Epithelial cell of esophagus (primary cell): ENCODE measurements around the gene METTL21C.

Source experiments
- DNase-seq: peaks from one replicate; pipeline ENCODE4 v3.0.0; 2010; ENCODE audit warnings: low read depth
- H3K4me3 ChIP-seq: 2 replicates; pipeline ENCODE4 v1.5.1; 2011; ENCODE audit warnings: mild to moderate bottlenecking, low read length, control low read depth
- TF ChIP-seq, protein P1 (sequence below): IDR thresholded peaks from 2 replicates; pipeline ENCODE4 v1.5.1; 2011; ENCODE audit warnings: low read depth, mild to moderate bottlenecking, low read length, control low read depth, inconsistent platforms; ENCODE audit not compliant: insufficient read depth; ENCODE audit errors: missing control alignments

METTL21C gene

DNA sequence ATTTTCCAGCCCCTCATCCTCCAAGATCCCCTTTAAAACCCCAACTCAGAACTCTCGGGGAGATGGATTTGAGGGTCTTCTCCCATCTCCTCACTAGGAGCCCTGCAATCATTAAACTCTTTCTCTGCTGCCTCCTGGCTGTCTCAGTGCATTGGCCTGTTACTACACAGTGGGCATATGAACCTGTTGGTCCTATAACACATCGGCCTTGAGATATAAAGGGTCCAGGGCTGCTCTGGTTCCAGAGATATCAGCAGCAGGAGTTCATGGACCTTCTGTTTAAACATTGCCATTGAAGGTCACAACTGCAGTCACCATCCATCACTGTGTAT lies 3.8 kb upstream of the METTL21C start:
- DNase-seq = no peak
- no peak overlapping the region for H3K4me3 ChIP-seq
- TF ChIP-seq, protein P1, sequence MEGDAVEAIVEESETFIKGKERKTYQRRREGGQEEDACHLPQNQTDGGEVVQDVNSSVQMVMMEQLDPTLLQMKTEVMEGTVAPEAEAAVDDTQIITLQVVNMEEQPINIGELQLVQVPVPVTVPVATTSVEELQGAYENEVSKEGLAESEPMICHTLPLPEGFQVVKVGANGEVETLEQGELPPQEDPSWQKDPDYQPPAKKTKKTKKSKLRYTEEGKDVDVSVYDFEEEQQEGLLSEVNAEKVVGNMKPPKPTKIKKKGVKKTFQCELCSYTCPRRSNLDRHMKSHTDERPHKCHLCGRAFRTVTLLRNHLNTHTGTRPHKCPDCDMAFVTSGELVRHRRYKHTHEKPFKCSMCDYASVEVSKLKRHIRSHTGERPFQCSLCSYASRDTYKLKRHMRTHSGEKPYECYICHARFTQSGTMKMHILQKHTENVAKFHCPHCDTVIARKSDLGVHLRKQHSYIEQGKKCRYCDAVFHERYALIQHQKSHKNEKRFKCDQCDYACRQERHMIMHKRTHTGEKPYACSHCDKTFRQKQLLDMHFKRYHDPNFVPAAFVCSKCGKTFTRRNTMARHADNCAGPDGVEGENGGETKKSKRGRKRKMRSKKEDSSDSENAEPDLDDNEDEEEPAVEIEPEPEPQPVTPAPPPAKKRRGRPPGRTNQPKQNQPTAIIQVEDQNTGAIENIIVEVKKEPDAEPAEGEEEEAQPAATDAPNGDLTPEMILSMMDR = no peak

DNA sequence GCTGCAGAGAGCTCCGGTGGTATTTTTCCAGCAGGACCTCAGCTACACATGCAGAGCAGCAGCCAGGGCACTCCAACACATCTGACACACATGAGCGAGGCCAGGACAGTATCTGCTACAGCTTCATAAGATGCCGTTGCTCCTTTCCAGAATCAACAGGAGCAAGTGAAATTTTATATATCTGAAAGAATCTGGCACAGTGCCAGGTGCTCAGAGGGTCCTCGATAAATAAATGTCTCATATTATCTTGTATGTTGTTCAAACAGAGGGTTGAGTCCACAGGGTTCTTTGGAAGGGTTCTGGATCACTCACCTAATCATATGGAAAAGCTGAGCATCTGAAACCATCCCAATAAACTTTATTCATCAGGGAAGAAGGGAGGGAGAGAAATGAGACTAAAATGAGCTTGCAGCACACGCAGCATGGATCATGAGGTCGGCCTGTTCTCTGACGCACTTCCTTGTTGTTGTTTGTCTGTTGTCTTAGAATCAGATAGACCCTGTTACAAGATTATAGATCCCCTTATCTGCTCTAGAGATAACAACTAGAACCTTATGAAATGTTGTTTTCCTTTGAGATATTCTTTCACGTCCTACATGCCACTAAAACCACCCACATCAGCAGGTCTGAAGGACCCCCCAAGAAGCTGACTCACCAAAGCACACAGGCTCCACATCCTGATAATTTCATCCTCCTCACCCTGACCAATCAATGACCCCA lies 3.2 kb upstream of the METTL21C start:
- TF ChIP-seq, protein P1 = no peak
- no peak overlapping the region for H3K4me3 ChIP-seq
- DNase-seq = no peak

DNA sequence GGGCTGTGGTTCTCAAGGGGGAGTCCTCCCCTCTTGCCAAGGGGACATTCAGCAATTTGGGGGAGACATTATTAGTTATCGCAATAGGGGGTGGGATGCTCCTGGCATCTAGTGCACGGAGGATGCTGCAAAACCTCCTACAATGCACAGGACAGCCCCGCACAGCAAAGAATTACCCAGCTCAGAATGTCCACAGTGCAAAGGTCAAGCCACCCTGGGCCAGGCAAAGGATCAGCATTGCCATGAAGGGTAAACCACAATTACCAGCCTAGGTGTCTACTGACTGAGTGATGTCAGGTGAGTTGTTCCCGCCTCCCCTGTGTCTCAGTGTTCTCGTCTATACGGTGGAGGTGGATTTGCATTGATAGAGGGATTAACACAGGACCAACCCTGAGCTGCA lies 2.4 kb upstream of the METTL21C start:
- no peak for DNase-seq
- TF ChIP-seq, protein P1 = no peak
- no peak overlapping the region for H3K4me3 ChIP-seq

DNA sequence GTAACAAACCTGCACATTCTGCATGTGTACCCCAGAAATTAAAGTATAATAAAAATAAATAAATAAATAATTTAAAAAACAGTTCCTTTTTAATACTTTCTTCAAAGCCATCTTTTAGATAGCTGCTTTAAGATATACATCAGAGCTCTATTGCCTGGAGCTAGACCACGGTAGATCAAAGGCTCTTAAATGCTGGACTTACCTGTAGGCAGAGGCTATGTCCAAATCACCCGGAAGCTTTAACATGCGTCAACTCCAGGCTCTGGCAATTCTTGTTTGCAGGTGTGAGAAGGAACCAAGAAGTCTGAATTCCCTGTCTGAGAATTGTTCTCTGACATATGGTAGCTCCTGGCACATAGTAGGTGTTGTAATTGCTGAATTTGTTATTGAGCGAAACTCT lies 1.6 kb upstream of the METTL21C start:
- TF ChIP-seq, protein P1 = no peak
- DNase-seq = no peak
- no peak overlapping the region for H3K4me3 ChIP-seq

GRCh38 chr13:102693776-102694175 lies 1.1 kb downstream of the METTL21C start:
- no peak overlapping the region for H3K4me3 ChIP-seq
- DNase-seq = no peak
- TF ChIP-seq, protein P1 = no peak

DNA sequence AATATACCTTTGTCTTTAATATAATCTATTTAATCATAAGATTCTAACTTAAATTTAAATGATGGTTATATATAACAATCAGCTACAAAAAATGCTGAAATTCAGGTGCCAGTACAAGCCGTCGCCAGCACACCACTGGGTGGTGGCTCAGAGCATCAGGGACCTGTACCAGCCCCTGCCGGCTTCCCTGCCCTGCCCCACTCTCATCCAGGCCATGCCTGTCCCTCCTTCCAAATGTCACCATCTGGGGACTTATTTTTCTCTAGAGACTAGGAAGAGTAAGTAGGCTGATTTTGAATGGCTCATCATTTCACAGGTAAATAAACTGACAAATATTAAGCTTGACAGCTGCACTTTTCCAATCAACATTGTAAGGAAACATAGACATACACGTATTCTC lies 1.6 kb downstream of the METTL21C start:
- no peak for DNase-seq
- no peak overlapping the region for H3K4me3 ChIP-seq
- TF ChIP-seq, protein P1 = no peak

DNA sequence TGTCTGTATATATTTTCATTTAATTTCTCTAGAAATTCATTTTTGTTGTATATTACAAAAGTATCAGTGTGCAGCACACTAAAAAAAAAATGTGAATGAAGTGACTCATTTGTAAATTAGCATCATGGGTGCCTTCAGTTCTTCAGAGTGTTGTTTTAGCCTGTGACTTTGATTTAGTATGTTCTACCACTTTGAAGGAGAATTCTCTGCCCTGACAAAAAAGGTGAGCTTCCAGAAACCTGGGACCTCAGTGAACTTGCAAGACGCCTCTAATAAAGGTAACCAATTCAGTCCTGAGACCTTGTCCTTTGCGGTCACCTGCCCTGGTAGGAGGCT lies 2.4 kb downstream of the METTL21C start:
- TF ChIP-seq, protein P1 = no peak
- no peak overlapping the region for H3K4me3 ChIP-seq
- no peak for DNase-seq
